PC-3 (cell line): ENCODE measurements around the gene CAMTA1. TPM values are rescaled to one million over a fixed set of nuclear protein-coding genes. Genes with fewer than 3 reads are reported as not detected.

ENCODE experiments used
- ATAC-seq: fragments of 200-7000 bp; cut with Tn5 transposase; 2 replicates; pipeline ENCODE4 v1.9.1; 2020; ENCODE audit warnings: mild to moderate bottlenecking, moderate library complexity
- BruUV-seq: library from RNA; stranded (reverse); fragments of 400-500 nt; replicated peaks from 2 replicates; lab custom pipeline; 2021; lab: Mats Ljungman, UMichigan
- CTCF ChIA-PET: fragments of 300-600 bp; sonication (Branson Sonifier 250); formaldehyde crosslinking; loops from one replicate; lab custom pipeline; 2022; ENCODE audit warnings: antibody characterized with exemption; lab: Charles Lee
- POLR2A ChIA-PET: fragments of 300-600 bp; sonication (Branson Sonifier 250); formaldehyde crosslinking; loops from one replicate; lab custom pipeline; 2022; ENCODE audit warnings: antibody characterized with exemption; ENCODE audit not compliant: unreplicated experiment; lab: Charles Lee
- DNase-seq: peaks from one replicate; pipeline ENCODE4 v3.0.0-alpha.2; 2015
- H2AFZ ChIP-seq: fragments of 300-600 bp; sonication (generic); 2 replicates; pipeline ENCODE4 v1.6.0; 2016; ENCODE audit warnings: antibody characterized with exemption, low read length
- H3F3A ChIP-seq: fragments of 300-600 bp; sonication (generic); one replicate; pipeline ENCODE4 v1.6.0; 2017; ENCODE audit warnings: antibody characterized with exemption, low read length, control low read depth, mild to moderate bottlenecking; ENCODE audit not compliant: unreplicated experiment
- H3K27ac ChIP-seq: fragments of 300-600 bp; sonication (generic); 2 replicates; pipeline ENCODE4 v1.5.1; 2016; ENCODE audit warnings: mild to moderate bottlenecking, low read length
- H3K27me3 ChIP-seq: fragments of 300-600 bp; sonication (generic); 2 replicates; pipeline ENCODE4 v1.6.1; 2016; ENCODE audit warnings: low read length, mixed read lengths
- H3K36me3 ChIP-seq: fragments of 300-600 bp; sonication (generic); 2 replicates; pipeline ENCODE4 v1.6.1; 2016; ENCODE audit warnings: low read depth, mixed run types, low read length, mixed read lengths
- H3K4me1 ChIP-seq: fragments of 300-600 bp; sonication (generic); 2 replicates; pipeline ENCODE4 v1.5.1; 2016; ENCODE audit warnings: low read length; ENCODE audit not compliant: insufficient read depth
- H3K4me2 ChIP-seq: fragments of 300-600 bp; sonication (generic); 2 replicates; pipeline ENCODE4 v1.6.0; 2016; ENCODE audit warnings: low read length
- H3K4me3 ChIP-seq: fragments of 300-600 bp; sonication (generic); 2 replicates; pipeline ENCODE4 v1.5.1; 2016; ENCODE audit warnings: mild to moderate bottlenecking, low read length, mixed read lengths
- H3K79me2 ChIP-seq: fragments of 300-600 bp; sonication (generic); 2 replicates; pipeline ENCODE4 v1.6.1; 2017; ENCODE audit warnings: low read length, mixed read lengths
- H3K9ac ChIP-seq: fragments of 300-600 bp; sonication (generic); 2 replicates; pipeline ENCODE4 v1.6.0; 2016; ENCODE audit warnings: mild to moderate bottlenecking, low read length
- H3K9me2 ChIP-seq: fragments of 300-600 bp; sonication (generic); replicated peaks from 2 replicates; pipeline ENCODE4 v1.6.1; 2016; ENCODE audit warnings: mixed run types, low read length, mixed read lengths
- H3K9me3 ChIP-seq: fragments of 300-600 bp; sonication (generic); 2 replicates; pipeline ENCODE4 v1.6.1; 2016; ENCODE audit warnings: low read length, mixed read lengths
- H4K20me1 ChIP-seq: fragments of 300-600 bp; sonication (generic); 2 replicates; pipeline ENCODE4 v1.6.1; 2016; ENCODE audit warnings: low read length, mixed read lengths
- CTCF ChIP-seq: fragments of 300-600 bp; sonication (generic); conservative IDR thresholded peaks from 2 replicates; pipeline ENCODE4 v1.5.1; 2017; ENCODE audit warnings: antibody characterized with exemption, low read depth, mild to moderate bottlenecking, low read length
- EZH2 ChIP-seq: fragments of 300-600 bp; sonication (generic); IDR thresholded peaks from one replicate; pipeline ENCODE4 v1.6.1; 2017; ENCODE audit warnings: antibody characterized with exemption, mild to moderate bottlenecking, low read length; ENCODE audit not compliant: unreplicated experiment
- EZH2phosphoT487 ChIP-seq: fragments of 300-600 bp; sonication (generic); IDR thresholded peaks from 2 replicates; pipeline ENCODE4 v1.6.1; 2018; ENCODE audit warnings: mild to moderate bottlenecking, antibody characterized with exemption, low read length, borderline replicate concordance
- intact Hi-C: fragments of 100-400 bp; cut with micrococcal nuclease; formaldehyde crosslinking; loops from 2 replicates; pipeline ENCODE4 v1.9.0; 2023
- total RNA-seq: library from RNA; depleted of rRNA; stranded (reverse); fragments of >200 nt; gene quantifications from 2 replicates; pipeline ENCODE4 v1.2.3, GENCODE V29; 2014

The CAMTA1 gene
- total RNA-seq, 1 experiment from 2014 or later, result 40.8 TPM

DNA sequence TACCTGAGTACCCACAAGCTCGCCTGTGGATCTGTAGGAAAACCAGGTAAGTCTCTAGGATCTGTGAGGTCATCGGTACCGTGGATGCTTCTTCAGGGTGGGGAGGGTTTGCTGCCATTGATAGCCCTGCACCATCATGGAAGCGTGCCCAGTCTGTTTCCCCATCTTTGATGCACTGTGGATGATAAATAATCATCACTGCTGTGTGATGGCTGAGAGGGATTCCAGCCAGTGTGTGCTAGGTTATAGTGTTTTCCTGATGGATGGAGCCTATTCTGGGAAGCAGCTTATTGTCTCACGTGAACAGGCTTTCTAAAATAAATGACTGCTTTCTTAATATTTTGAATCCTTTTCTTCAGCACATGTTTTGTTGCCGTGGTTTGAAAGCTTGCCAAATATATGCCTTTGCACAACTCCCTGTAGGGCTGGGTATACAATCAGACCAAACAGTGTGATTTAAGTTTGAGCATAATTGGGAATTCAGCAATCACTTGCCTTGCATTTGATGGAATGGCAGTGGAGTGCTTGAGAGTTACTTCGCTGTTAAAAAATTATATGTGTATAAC is 113.8 kb downstream of the CAMTA1 start:
- no peak overlapping the region for H2AFZ ChIP-seq
- H3K9me3 ChIP-seq, result no peaks in the 10 kb centered on the region
- ATAC-seq (no peak), DNase-seq (no peak)
- ChIA-PET CTCF (no interaction called here), POLR2A (no interaction called here)
- H4K20me1 ChIP-seq, result no peaks in the 10 kb centered on the region
- H3K27me3 ChIP-seq, result no peaks in the 10 kb centered on the region
- H3K4me2 ChIP-seq, result no peak overlapping the region
- H3K9ac ChIP-seq, result no peak overlapping the region
- H3K4me3 ChIP-seq, result no peak overlapping the region
- intact Hi-C loops, result no loop called here
- H3K9me2 ChIP-seq, result no peaks in the 10 kb centered on the region
- no peaks in the 10 kb centered on the region for H3F3A ChIP-seq
- no peaks in the 10 kb centered on the region for H3K79me2 ChIP-seq
- H3K27ac ChIP-seq, result no peak overlapping the region
- no peak for TF ChIP-seq EZH2phosphoT487
- H3K4me1 ChIP-seq, result no peaks in the 10 kb centered on the region
- H3K36me3 ChIP-seq, result no peaks in the 10 kb centered on the region
- no TSS peak for BruUV-seq

DNA sequence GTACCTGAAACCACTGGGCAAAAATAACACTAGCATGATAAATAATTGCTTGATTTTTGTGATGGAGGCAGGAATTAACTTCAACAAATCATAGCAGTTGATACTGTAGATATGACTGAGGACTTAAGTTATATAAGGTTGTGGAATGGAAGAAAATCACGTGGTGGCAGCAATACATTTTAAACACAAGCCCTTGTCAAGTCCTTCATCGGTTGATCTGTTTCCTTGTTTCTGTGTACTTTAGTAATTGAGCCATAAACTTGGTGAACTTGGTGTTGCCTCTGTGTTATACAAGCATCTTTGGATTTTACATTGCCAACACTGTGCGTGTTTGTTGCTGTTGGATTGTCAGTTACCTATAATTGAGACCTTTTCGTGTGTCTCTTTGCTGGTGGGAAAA is 114.4 kb downstream of the CAMTA1 start:
- BruUV-seq, result no TSS peak
- no peaks in the 10 kb centered on the region for H4K20me1 ChIP-seq
- intact Hi-C loops, result no loop called here
- H2AFZ ChIP-seq, result no peak overlapping the region
- H3K27ac ChIP-seq, result no peak overlapping the region
- no peaks in the 10 kb centered on the region for H3K36me3 ChIP-seq
- no peaks in the 10 kb centered on the region for H3K27me3 ChIP-seq
- H3K9me3 ChIP-seq, result no peaks in the 10 kb centered on the region
- no peak for TF ChIP-seq CTCF
- TF ChIP-seq EZH2phosphoT487, result no peak
- TF ChIP-seq EZH2, result no peak
- DNase-seq, result no peak
- H3K9ac ChIP-seq, result no peak overlapping the region
- no peak for ATAC-seq
- H3K4me2 ChIP-seq, result no peak overlapping the region
- H3K4me1 ChIP-seq, result no peaks in the 10 kb centered on the region
- H3F3A ChIP-seq, result no peaks in the 10 kb centered on the region
- POLR2A ChIA-PET, result no interaction called here
- no peak overlapping the region for H3K4me3 ChIP-seq
- CTCF ChIA-PET, result no interaction called here
- H3K9me2 ChIP-seq, result no peaks in the 10 kb centered on the region
- no peaks in the 10 kb centered on the region for H3K79me2 ChIP-seq

DNA sequence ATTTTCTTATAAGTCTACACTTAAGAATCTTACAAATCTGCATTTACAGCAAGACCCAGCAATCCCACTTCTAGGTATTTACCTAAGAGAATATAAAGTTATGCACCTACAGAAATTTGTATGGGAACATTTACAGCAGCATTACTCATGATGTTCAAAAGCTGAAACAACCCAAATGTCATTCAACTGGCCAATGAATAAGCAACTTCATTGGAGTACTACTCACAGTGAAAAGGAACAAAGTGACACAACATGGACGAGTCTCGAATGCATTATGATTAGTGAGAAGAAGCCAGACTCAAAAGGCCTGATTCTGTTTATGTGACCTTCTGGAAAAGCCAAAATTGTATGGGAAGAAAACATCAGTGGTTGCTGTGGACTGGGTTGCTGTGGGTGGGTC is 116.9 kb downstream of the CAMTA1 start:
- no peak overlapping the region for H3K27ac ChIP-seq
- no peak overlapping the region for H3K4me3 ChIP-seq
- H2AFZ ChIP-seq, result no peak overlapping the region
- no peaks in the 10 kb centered on the region for H3K36me3 ChIP-seq
- no TSS peak for BruUV-seq
- H3K9me3 ChIP-seq, result no peaks in the 10 kb centered on the region
- H3K4me1 ChIP-seq, result no peaks in the 10 kb centered on the region
- ATAC-seq, result no peak
- H3K9me2 ChIP-seq, result no peaks in the 10 kb centered on the region
- TF ChIP-seq EZH2phosphoT487 (no peak), CTCF (no peak), EZH2 (no peak)
- no peaks in the 10 kb centered on the region for H3F3A ChIP-seq
- H3K79me2 ChIP-seq, result no peaks in the 10 kb centered on the region
- CTCF ChIA-PET, result no interaction called here
- POLR2A ChIA-PET, result no interaction called here
- H3K4me2 ChIP-seq, result no peak overlapping the region
- intact Hi-C loops, result no loop called here
- no peak overlapping the region for H3K9ac ChIP-seq
- H4K20me1 ChIP-seq, result no peaks in the 10 kb centered on the region
- H3K27me3 ChIP-seq, result peaks cover 11% of the 10 kb centered on the region
- DNase-seq, result no peak
